ENCODE data around the gene ENTPD6. TPM values are rescaled to one million over a fixed set of nuclear protein-coding genes. Genes with fewer than 3 reads are reported as not detected.

Gene ENTPD6
- total RNA-seq, 1 donor, result 50.7 TPM

- Histone ChIP-seq H3K27me3 (ENCODE audit: insufficient read depth, low read length) (no peaks in the 10 kb centered on the region), H3K4me1 (ENCODE audit: insufficient read depth, low read length) (peaks cover 63% of the 10 kb centered on the region), H3K27ac (ENCODE audit: low read depth, low read length) (peak overlapping the region; percentile 14), H3K79me2 (ENCODE audit: insufficient read depth, low read length) (peaks cover 76% of the 10 kb centered on the region), H2AFZ (ENCODE audit: low read length) (no peak overlapping the region), H3K9me3 (ENCODE audit: low read depth, low read length) (no peaks in the 10 kb centered on the region), H4K20me1 (ENCODE audit: insufficient read depth, low read length) (peaks cover 56% of the 10 kb centered on the region), H3K4me2 (ENCODE audit: insufficient read depth, low read length) (no peak overlapping the region), H3K4me3 (ENCODE audit: insufficient read depth, low read length) (no peak overlapping the region), H3K36me3 (ENCODE audit: insufficient read depth, low read length) (peaks cover 6% of the 10 kb centered on the region)
- DNase-seq (ENCODE audit: insufficient read length, low spot score, missing footprints), result no peak
- no peak for TF ChIP-seq CTCF (IDR thresholded peaks at IDR 0.05; ENCODE audit: extremely low read depth, low read depth, low read length)
Measured at GRCh38 chr20:25251019-25251418, 55.5 kb downstream of the ENTPD6 start.

- Histone ChIP-seq H3K27ac (ENCODE audit: low read depth, low read length) (peak overlapping the region; percentile 14), H2AFZ (ENCODE audit: low read length) (no peak overlapping the region), H4K20me1 (ENCODE audit: insufficient read depth, low read length) (peaks cover 58% of the 10 kb centered on the region), H3K4me1 (ENCODE audit: insufficient read depth, low read length) (peaks cover 63% of the 10 kb centered on the region), H3K36me3 (ENCODE audit: insufficient read depth, low read length) (peaks cover 6% of the 10 kb centered on the region), H3K79me2 (ENCODE audit: insufficient read depth, low read length) (peaks cover 82% of the 10 kb centered on the region), H3K27me3 (ENCODE audit: insufficient read depth, low read length) (no peaks in the 10 kb centered on the region), H3K4me2 (ENCODE audit: insufficient read depth, low read length) (no peak overlapping the region), H3K9me3 (ENCODE audit: low read depth, low read length) (no peaks in the 10 kb centered on the region), H3K4me3 (ENCODE audit: insufficient read depth, low read length) (no peak overlapping the region)
- peak; percentile 79 for DNase-seq (ENCODE audit: insufficient read length, low spot score, missing footprints)
- TF ChIP-seq CTCF (IDR thresholded peaks at IDR 0.05; ENCODE audit: extremely low read depth, low read depth, low read length), result no peak
Measured at GRCh38 chr20:25251558-25251957, 56.0 kb downstream of the ENTPD6 start.

GRCh38 chr20:25252230-25252651 is 56.7 kb downstream of the ENTPD6 start:
- no peak overlapping the region for H3K4me3 ChIP-seq (ENCODE audit: insufficient read depth, low read length)
- H4K20me1 ChIP-seq (ENCODE audit: insufficient read depth, low read length), result peaks cover 65% of the 10 kb centered on the region
- no peaks in the 10 kb centered on the region for H3K9me3 ChIP-seq (ENCODE audit: low read depth, low read length)
- no peak for TF ChIP-seq CTCF (IDR thresholded peaks at IDR 0.05; ENCODE audit: extremely low read depth, low read depth, low read length)
- peaks cover 56% of the 10 kb centered on the region for H3K4me1 ChIP-seq (ENCODE audit: insufficient read depth, low read length)
- peaks cover 6% of the 10 kb centered on the region for H3K36me3 ChIP-seq (ENCODE audit: insufficient read depth, low read length)
- no peak for DNase-seq (ENCODE audit: insufficient read length, low spot score, missing footprints)
- peaks cover 89% of the 10 kb centered on the region for H3K79me2 ChIP-seq (ENCODE audit: insufficient read depth, low read length)
- H3K27me3 ChIP-seq (ENCODE audit: insufficient read depth, low read length), result no peaks in the 10 kb centered on the region
- peak overlapping the region; percentile 7 for H3K27ac ChIP-seq (ENCODE audit: low read depth, low read length)
- no peak overlapping the region for H3K4me2 ChIP-seq (ENCODE audit: insufficient read depth, low read length)
- H2AFZ ChIP-seq (ENCODE audit: low read length), result no peak overlapping the region

GRCh38 chr20:25252686-25253421 is 57.3 kb downstream of the ENTPD6 start:
- peak overlapping the region; percentile 7 for H3K27ac ChIP-seq (ENCODE audit: low read depth, low read length)
- H3K4me3 ChIP-seq (ENCODE audit: insufficient read depth, low read length), result no peak overlapping the region
- no peaks in the 10 kb centered on the region for H3K9me3 ChIP-seq (ENCODE audit: low read depth, low read length)
- no peak for DNase-seq (ENCODE audit: insufficient read length, low spot score, missing footprints)
- H4K20me1 ChIP-seq (ENCODE audit: insufficient read depth, low read length), result peaks cover 71% of the 10 kb centered on the region
- no peak overlapping the region for H2AFZ ChIP-seq (ENCODE audit: low read length)
- TF ChIP-seq CTCF (IDR thresholded peaks at IDR 0.05; ENCODE audit: extremely low read depth, low read depth, low read length), result no peak
- H3K36me3 ChIP-seq (ENCODE audit: insufficient read depth, low read length), result peaks cover 6% of the 10 kb centered on the region
- no peaks in the 10 kb centered on the region for H3K27me3 ChIP-seq (ENCODE audit: insufficient read depth, low read length)
- H3K4me1 ChIP-seq (ENCODE audit: insufficient read depth, low read length), result peaks cover 53% of the 10 kb centered on the region
- no peak overlapping the region for H3K4me2 ChIP-seq (ENCODE audit: insufficient read depth, low read length)
- H3K79me2 ChIP-seq (ENCODE audit: insufficient read depth, low read length), result peaks cover 95% of the 10 kb centered on the region

Data from osteoblast (primary cell).